HCT116 (cell line): Measurements from ENCODE around the gene PCBP1. TPM values are rescaled to one million over a fixed set of nuclear protein-coding genes. Genes with fewer than 3 reads are reported as not detected.
"Not testable (repeated sequence)": the region's sequence is repeated elsewhere in the genome, so short reads cannot be mapped to it uniquely, and the experiment has no call there.

Experiments used
- ATAC-seq: fragments of 200-7000 bp; cut with Tn5 transposase; 2 replicates; pipeline ENCODE4 v1.9.1; 2020; ENCODE audit warnings: mild to moderate bottlenecking, moderate library complexity
- BruUV-seq: library from RNA; stranded (reverse); fragments of 400-500 nt; replicated peaks from 2 replicates; lab custom pipeline; 2021; lab: Mats Ljungman, UMichigan
- CTCF ChIA-PET: fragments of 300-600 bp; sonication (Branson Sonifier 250); formaldehyde crosslinking; loops from one replicate; lab custom pipeline; 2021; ENCODE audit warnings: antibody characterized with exemption; lab: Charles Lee
- POLR2A ChIA-PET: fragments of 300-600, 350-600 bp; sonication (Branson Sonifier 250); formaldehyde crosslinking; loops from one replicate; lab custom pipeline; 2021; ENCODE audit warnings: antibody characterized with exemption; lab: Charles Lee
- RAD21 ChIA-PET, 2 experiments: fragments of 300-600 bp; sonication (Branson Sonifier 250); formaldehyde crosslinking; loops; one replicate each; lab custom pipeline; 2023; ENCODE audit warnings: low total read pairs in 2 of 2; ENCODE audit not compliant: uncharacterized antibody in 2 of 2, unreplicated experiment in 2 of 2, low non-redundant PET in 1 of 2; lab: Charles Lee
- DNase-seq: peaks from one replicate; pipeline ENCODE4 v3.0.0-alpha.2; 2010; ENCODE audit warnings: low read depth, low spot score
- H2AFZ ChIP-seq: fragments of 200-600 bp; shearing (Covaris generic), sonication (generic); 2 replicates; pipeline ENCODE4 v1.6.1; 2017; ENCODE audit warnings: low read depth, mixed run types, mixed read lengths, antibody characterized with exemption, low read length; ENCODE audit not compliant: poor library complexity, severe bottlenecking
- H3K27ac ChIP-seq: 2 replicates; pipeline ENCODE4 v1.5.1; 2012; ENCODE audit warnings: low read depth, low read length
- H3K27me3 ChIP-seq: fragments of 200-600 bp; sonication (generic); 2 replicates; pipeline ENCODE4 v1.6.1; 2016; ENCODE audit warnings: mixed run types, low read length, mixed read lengths; ENCODE audit not compliant: insufficient read depth
- H3K36me3 ChIP-seq, 2 experiments: fragments of 200-500 bp in 1 of 2; fragments of 200-600 bp in 1 of 2; sonication (Bioruptor generic) in 1 of 2; sonication (generic) in 1 of 2; 2 replicates each; pipeline versions ENCODE4 v1.5.1 to v1.6.1; 2014 to 2016; ENCODE audit warnings: low read length in 2 of 2, inconsistent platforms in 1 of 2, mixed read lengths in 1 of 2, mixed run types in 1 of 2; ENCODE audit not compliant: insufficient read depth in 2 of 2, control insufficient read depth in 1 of 2
- H3K4me1 ChIP-seq, 2 experiments: fragments of 200-600 bp in 1 of 2; sonication (generic) in 1 of 2; 2 replicates each; pipeline versions ENCODE4 v1.5.1 to v1.6.1; 2012 to 2017; ENCODE audit warnings: low read length in 2 of 2, inconsistent platforms in 1 of 2, mild to moderate bottlenecking in 1 of 2, mixed read lengths in 1 of 2, mixed run types in 1 of 2, moderate library complexity in 1 of 2; ENCODE audit not compliant: insufficient read depth in 2 of 2, control insufficient read depth in 1 of 2
- H3K4me2 ChIP-seq: fragments of 200-600 bp; sonication (generic); 2 replicates; pipeline ENCODE4 v1.6.1; 2017; ENCODE audit warnings: mixed run types, low read length, mixed read lengths
- H3K4me3 ChIP-seq, 2 experiments: fragments of 200-600 bp in 1 of 2; sonication (generic) in 1 of 2; replicated peaks in 1 of 2; 2 replicates each; pipeline ENCODE4 v1.5.1; 2011 to 2016; ENCODE audit warnings: low read length in 2 of 2, control low read depth in 1 of 2, low read depth in 1 of 2, mild to moderate bottlenecking in 1 of 2, mixed read lengths in 1 of 2, mixed run types in 1 of 2
- H3K79me2 ChIP-seq: fragments of 200-600 bp; sonication (generic); 2 replicates; pipeline ENCODE4 v1.6.1; 2017; ENCODE audit warnings: mild to moderate bottlenecking, mixed run types, low read length, moderate library complexity, mixed read lengths; ENCODE audit not compliant: insufficient read depth
- H3K9ac ChIP-seq: fragments of 200-600 bp; sonication (generic); 2 replicates; pipeline ENCODE4 v1.6.1; 2016; ENCODE audit warnings: low read length, mixed read lengths
- H3K9me2 ChIP-seq: fragments of 200-600 bp; sonication (generic), shearing (Covaris generic); 2 replicates; pipeline ENCODE4 v1.6.1; 2017; ENCODE audit warnings: mixed run types, mild to moderate bottlenecking, moderate library complexity; ENCODE audit not compliant: insufficient read depth
- H3K9me3 ChIP-seq, 2 experiments: fragments of 200-500 bp in 1 of 2; fragments of 200-600 bp in 1 of 2; sonication (Bioruptor generic) in 1 of 2; sonication (generic) in 1 of 2; 2 replicates each; pipeline ENCODE4 v1.6.1; 2014 to 2017; ENCODE audit warnings: low read length in 2 of 2, mixed read lengths in 2 of 2, inconsistent platforms in 1 of 2, low read depth in 1 of 2, mild to moderate bottlenecking in 1 of 2, mixed run types in 1 of 2, moderate library complexity in 1 of 2; ENCODE audit not compliant: control insufficient read depth in 1 of 2, insufficient read depth in 1 of 2
- H4K20me1 ChIP-seq: fragments of 200-600 bp; sonication (generic), shearing (Covaris generic); 2 replicates; pipeline ENCODE4 v1.6.1; 2017; ENCODE audit warnings: mixed run types, mild to moderate bottlenecking, moderate library complexity; ENCODE audit not compliant: insufficient read depth
- CBX3 ChIP-seq: IDR thresholded peaks from 2 replicates; pipeline ENCODE4 v1.6.1; 2012; ENCODE audit warnings: low read depth
- EGR1 ChIP-seq: IDR thresholded peaks from 2 replicates; pipeline ENCODE4 v1.6.1; 2012; ENCODE audit warnings: low read depth
- POLR2AphosphoS5 ChIP-seq: IDR thresholded peaks from 2 replicates; pipeline ENCODE4 v1.6.1; 2011; ENCODE audit warnings: mild to moderate bottlenecking, low read depth, low read length, moderate library complexity
- RAD21 ChIP-seq: IDR thresholded peaks from 2 replicates; pipeline ENCODE4 v1.6.1; 2012; ENCODE audit warnings: low read depth, mild to moderate bottlenecking
- intact Hi-C: fragments of 100-400 bp; cut with micrococcal nuclease; formaldehyde crosslinking; loops from 2 replicates; pipeline ENCODE4 v1.10.0; 2022
- total RNA-seq: library from RNA; stranded (reverse); gene quantifications from one replicate; pipeline ENCODE4 v1.2.1, GENCODE V29; 2021; ENCODE audit not compliant: unreplicated experiment
- TF ChIP-seq, protein P1 (sequence below): IDR thresholded peaks from 2 replicates; pipeline ENCODE4 v1.6.1; 2012; ENCODE audit warnings: low read depth

The PCBP1 gene
- total RNA-seq, 1 experiment from 2014 or later, result 256 TPM

DNA sequence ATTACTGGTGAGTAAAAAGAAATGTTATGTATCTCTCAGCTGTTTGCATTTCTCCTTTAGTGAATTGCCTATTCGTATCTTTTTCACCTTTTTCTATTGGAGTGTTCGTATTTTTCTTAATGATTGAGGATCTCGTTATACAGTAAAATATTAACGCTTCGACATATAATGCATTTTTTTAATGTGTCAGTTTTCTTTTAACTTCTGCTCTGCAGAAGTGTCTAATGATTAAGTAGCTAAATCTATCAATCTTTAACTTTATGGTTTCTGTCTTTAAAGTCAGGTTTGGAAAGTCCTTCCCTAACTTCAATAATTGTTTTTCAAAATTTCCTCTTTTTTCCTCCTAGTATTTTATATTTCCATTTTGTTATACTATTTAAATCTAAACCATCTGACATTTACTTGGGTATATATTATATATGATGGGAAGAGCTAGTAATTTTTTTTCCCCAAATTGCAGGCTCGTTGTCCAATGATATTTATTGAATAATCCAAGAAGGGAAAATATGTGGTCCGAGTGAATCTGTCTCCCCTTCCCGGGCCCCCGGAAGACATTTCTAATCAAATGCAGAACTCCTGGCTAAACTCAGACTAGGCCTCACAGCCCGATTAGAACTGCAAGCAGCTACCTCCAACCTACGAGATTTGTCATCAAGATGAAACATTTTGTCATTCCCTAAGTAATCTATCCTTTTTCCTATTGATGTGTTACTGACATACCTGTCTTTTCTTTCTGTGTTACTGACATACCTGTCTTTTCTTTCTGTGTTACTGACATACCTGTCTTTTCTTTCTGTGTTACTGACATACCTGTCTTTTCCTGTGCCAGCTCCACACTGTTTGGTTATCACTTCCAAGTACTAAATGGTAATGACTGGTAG, 17.2 kb downstream of the PCBP1 start (continued):
- TF ChIP-seq, protein P1, sequence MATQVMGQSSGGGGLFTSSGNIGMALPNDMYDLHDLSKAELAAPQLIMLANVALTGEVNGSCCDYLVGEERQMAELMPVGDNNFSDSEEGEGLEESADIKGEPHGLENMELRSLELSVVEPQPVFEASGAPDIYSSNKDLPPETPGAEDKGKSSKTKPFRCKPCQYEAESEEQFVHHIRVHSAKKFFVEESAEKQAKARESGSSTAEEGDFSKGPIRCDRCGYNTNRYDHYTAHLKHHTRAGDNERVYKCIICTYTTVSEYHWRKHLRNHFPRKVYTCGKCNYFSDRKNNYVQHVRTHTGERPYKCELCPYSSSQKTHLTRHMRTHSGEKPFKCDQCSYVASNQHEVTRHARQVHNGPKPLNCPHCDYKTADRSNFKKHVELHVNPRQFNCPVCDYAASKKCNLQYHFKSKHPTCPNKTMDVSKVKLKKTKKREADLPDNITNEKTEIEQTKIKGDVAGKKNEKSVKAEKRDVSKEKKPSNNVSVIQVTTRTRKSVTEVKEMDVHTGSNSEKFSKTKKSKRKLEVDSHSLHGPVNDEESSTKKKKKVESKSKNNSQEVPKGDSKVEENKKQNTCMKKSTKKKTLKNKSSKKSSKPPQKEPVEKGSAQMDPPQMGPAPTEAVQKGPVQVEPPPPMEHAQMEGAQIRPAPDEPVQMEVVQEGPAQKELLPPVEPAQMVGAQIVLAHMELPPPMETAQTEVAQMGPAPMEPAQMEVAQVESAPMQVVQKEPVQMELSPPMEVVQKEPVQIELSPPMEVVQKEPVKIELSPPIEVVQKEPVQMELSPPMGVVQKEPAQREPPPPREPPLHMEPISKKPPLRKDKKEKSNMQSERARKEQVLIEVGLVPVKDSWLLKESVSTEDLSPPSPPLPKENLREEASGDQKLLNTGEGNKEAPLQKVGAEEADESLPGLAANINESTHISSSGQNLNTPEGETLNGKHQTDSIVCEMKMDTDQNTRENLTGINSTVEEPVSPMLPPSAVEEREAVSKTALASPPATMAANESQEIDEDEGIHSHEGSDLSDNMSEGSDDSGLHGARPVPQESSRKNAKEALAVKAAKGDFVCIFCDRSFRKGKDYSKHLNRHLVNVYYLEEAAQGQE, result no peak
- TF ChIP-seq RAD21 (no peak; the same call in 1 of the 2 replicates), EGR1 (no peak), CBX3 (0 out of 2 replicates have a peak, but pooled peaks have one; percentile 13), POLR2AphosphoS5 (no peak; the same call in 1 of the 2 replicates)
- TF ChIP-seq, all 23 proteins: peak for 6

DNA sequence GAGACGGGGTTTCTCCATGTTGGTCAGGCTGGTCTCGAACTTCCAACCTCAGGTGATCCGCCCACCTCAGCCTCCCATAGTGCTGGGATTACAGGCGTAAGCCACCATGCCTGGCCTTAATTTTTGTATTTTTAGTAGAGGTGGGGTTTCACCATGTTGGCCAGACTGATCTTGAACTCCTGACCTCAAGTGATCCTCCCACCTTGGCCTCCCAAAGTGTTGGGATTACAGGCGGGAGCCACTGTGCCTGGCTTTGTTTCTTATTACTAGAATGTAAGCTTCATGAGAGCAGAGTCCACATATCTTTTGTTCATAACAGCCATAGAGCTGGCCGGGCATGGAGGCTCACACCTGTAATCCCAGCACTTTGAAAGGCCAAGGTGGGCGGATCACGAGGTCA, 18.9 kb downstream of the PCBP1 start:
- peaks cover 54 to 75% of the 10 kb centered on the region in 2 experiments for H3K4me1 ChIP-seq
- intact Hi-C loops, H2AFZ ChIP-seq, DNase-seq, H3K36me3 ChIP-seq, BruUV-seq, H3K4me2 ChIP-seq, H4K20me1 ChIP-seq, H3K27me3 ChIP-seq, H3K9me3 ChIP-seq, H3K9me2 ChIP-seq, H3K27ac ChIP-seq, RAD21 ChIA-PET, H3K79me2 ChIP-seq, H3K4me3 ChIP-seq, ATAC-seq, CTCF ChIA-PET, H3K9ac ChIP-seq: not testable (repeated sequence)
- POLR2A ChIA-PET, result interaction anchor here (1.1 kb wide), 1 partner anchor 192 kb away, joined by 4 read pairs; no protein-coding TSS in a partner anchor

DNA sequence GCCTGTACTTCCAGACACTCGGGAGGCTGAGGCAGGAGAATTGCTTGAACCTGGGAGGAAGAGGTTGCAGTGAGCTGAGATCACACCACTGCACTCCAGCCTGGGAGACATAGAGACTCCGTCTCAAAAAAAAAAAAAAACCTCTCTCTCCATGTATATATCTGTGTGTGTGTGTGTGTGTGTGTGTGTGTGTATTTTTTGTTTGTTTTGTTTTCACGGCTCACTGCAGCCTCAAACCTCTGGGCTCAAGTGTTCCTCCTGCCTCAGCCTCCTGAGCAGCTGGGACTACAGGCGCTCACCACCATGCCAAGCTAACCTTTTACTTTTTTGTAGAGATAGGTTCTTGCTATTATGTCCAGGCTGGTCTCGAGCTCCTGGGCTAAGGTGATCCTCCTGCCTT, 23.1 kb downstream of the PCBP1 start:
- 0 out of 2 replicates have a peak overlapping the region, but pooled peaks have one; percentile 69 for H3K9ac ChIP-seq
- POLR2A ChIA-PET, result interaction anchor here (2.6 kb wide), 1 partner anchor 25 kb away, joined by 10 read pairs; no protein-coding TSS in a partner anchor

More for the DNA sequence above, 23.1 kb downstream of the PCBP1 start:
- H3K36me3 ChIP-seq, H2AFZ ChIP-seq, CTCF ChIA-PET, H3K4me3 ChIP-seq, ATAC-seq, intact Hi-C loops, RAD21 ChIA-PET, H3K27me3 ChIP-seq, H3K4me2 ChIP-seq, H3K9me3 ChIP-seq, H4K20me1 ChIP-seq, BruUV-seq, H3K79me2 ChIP-seq, DNase-seq, H3K9me2 ChIP-seq: not testable (repeated sequence)
- Histone ChIP-seq H3K4me1 (peaks cover 52 to 73% of the 10 kb centered on the region in 2 experiments), H3K27ac (peak overlapping the region; percentile 90)
